ENCODE results near the gene COL23A1. TPM values are rescaled to one million over a fixed set of nuclear protein-coding genes. Genes with fewer than 3 reads are reported as not detected.

The COL23A1 gene
- total and polyA plus RNA-seq, 2 of the 13 experiments (the other 11 are each of a cell fraction or from before 2014, with no cell fraction given) = not detected

DNA sequence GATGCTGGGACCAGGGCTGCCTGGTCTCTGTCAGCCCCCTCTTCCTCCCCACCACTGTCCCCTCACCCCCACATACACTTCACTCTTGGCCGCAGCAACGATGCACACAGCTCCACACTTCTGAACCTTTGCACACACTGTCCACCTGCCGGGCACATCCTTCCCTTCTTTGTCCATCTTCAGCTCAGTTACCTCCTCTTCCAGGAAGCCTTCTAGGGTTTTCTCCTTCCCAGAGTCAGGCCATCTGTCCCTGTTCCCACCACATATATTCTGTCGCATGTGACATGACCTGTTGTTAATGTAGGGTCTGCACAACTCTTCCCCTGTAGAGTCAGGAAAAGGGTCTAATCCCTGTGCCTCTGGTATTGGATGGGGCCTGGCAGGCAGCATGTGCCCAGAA is 319.0 kb downstream of the COL23A1 start (continued):
- TF ChIP-seq, protein P1, sequence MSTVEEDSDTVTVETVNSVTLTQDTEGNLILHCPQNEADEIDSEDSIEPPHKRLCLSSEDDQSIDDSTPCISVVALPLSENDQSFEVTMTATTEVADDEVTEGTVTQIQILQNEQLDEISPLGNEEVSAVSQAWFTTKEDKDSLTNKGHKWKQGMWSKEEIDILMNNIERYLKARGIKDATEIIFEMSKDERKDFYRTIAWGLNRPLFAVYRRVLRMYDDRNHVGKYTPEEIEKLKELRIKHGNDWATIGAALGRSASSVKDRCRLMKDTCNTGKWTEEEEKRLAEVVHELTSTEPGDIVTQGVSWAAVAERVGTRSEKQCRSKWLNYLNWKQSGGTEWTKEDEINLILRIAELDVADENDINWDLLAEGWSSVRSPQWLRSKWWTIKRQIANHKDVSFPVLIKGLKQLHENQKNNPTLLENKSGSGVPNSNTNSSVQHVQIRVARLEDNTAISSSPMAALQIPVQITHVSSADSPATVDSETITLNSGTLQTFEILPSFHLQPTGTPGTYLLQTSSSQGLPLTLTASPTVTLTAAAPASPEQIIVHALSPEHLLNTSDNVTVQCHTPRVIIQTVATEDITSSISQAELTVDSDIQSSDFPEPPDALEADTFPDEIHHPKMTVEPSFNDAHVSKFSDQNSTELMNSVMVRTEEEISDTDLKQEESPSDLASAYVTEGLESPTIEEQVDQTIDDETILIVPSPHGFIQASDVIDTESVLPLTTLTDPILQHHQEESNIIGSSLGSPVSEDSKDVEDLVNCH (CRISPR knock-in tag; IDR thresholded peaks at IDR 0.05) = no peak

DNA sequence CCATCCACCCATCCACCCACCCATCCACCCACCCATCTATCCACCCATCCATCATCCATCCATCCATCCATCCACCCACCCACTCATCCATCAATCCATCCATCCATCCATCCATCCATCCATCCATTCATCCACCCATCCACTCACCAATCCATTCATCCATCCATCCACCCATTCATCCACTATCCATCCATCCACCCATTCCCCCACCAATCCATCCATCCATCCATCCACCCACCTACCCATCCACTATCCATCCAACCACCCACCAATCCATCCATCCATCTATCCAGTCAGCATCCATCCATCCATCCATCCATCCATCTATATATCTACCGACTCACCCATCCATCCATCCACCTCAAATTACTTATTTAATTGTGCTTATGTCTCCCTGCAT is 320.7 kb downstream of the COL23A1 start:
- in situ Hi-C loops (cut with HindIII; ENCODE audit: extremely low pct_ligation_motif_present, low pct_unique_long_range_greater_than_20kb) = no loop called here
- Histone ChIP-seq H3K4me2 (ENCODE audit: low read depth, low read length) (no peak overlapping the region), H3K27ac (ENCODE audit: extremely low read length, insufficient read depth, low read length) (no peak overlapping the region), H3K4me3 (replicated peaks in 1 of 3; ENCODE audit: insufficient read depth in 1 of 3, low read depth in 2 of 3, low read length in 3 of 3) (no peak overlapping the region), H3K27me3 (ENCODE audit: control insufficient read depth in 1 of 2, insufficient read depth in 2 of 2, low read length in 2 of 2) (peaks cover 5 to 35% of the 10 kb centered on the region in 2 experiments; a peak in 4 of 5 replicates), H3K9ac (ENCODE audit: insufficient read depth, low read depth, low read length) (no peak overlapping the region), H4K20me1 (ENCODE audit: insufficient read depth, low read length) (no peaks in the 10 kb centered on the region), H3K36me3 (replicated peaks in 1 of 2; ENCODE audit: control insufficient read depth in 1 of 2, insufficient read depth in 2 of 2, low read length in 2 of 2) (no peaks in the 10 kb centered on the region), H3K79me2 (ENCODE audit: insufficient read depth, low read length) (no peaks in the 10 kb centered on the region), H3K9me3 (ENCODE audit: low read length) (no peaks in the 10 kb centered on the region), H2AFZ (ENCODE audit: low read length) (no peak overlapping the region), H3K4me1 (ENCODE audit: insufficient read depth, low read length) (no peaks in the 10 kb centered on the region)
- 5% methylated on average over 1 of the region's 1 CpG for WGBS (ENCODE audit: low lambda C conversion rate)
- ChIA-PET POLR2A (no interaction called here), CTCF (ENCODE audit: low intra/inter-chr PET ratio, low total read pairs) (no interaction called here)
- ATAC-seq (no peak), DNase-seq (ENCODE audit: low spot score) (no peak), FAIRE-seq (no peak)
- intact Hi-C loops (cut with micrococcal nuclease; ENCODE audit: unreplicated experiment) = no loop called here
- BruUV-seq (replicated peaks) = no TSS peak
- TF ChIP-seq SOX13 (IDR thresholded peaks at IDR 0.05) (no peak), SOX13 (CRISPR knock-in tag; conservative IDR thresholded peaks at IDR 0.05 in 1 of 2, IDR thresholded peaks at IDR 0.05 in 1 of 2) (no peak), HNRNPUL1 (IDR thresholded peaks at IDR 0.05; ENCODE audit: low read depth, low read length) (no peak), GTF3A (CRISPR knock-in tag; conservative IDR thresholded peaks at IDR 0.05) (no peak), ERF (CRISPR knock-in tag; IDR thresholded peaks at IDR 0.05) (no peak), EED (CRISPR knock-in tag; IDR thresholded peaks at IDR 0.05) (no peak), ZSCAN9 (CRISPR knock-in tag; IDR thresholded peaks at IDR 0.05; ENCODE audit: borderline replicate concordance) (no peak)
- TF ChIP-seq, protein P2, sequence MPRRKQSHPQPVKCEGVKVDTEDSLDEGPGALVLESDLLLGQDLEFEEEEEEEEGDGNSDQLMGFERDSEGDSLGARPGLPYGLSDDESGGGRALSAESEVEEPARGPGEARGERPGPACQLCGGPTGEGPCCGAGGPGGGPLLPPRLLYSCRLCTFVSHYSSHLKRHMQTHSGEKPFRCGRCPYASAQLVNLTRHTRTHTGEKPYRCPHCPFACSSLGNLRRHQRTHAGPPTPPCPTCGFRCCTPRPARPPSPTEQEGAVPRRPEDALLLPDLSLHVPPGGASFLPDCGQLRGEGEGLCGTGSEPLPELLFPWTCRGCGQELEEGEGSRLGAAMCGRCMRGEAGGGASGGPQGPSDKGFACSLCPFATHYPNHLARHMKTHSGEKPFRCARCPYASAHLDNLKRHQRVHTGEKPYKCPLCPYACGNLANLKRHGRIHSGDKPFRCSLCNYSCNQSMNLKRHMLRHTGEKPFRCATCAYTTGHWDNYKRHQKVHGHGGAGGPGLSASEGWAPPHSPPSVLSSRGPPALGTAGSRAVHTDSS (CRISPR knock-in tag; conservative IDR thresholded peaks at IDR 0.05) = no peak
- TF ChIP-seq, protein P3, sequence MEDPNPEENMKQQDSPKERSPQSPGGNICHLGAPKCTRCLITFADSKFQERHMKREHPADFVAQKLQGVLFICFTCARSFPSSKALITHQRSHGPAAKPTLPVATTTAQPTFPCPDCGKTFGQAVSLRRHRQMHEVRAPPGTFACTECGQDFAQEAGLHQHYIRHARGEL (CRISPR knock-in tag; IDR thresholded peaks at IDR 0.05) = no peak
- TF ChIP-seq, protein P4, sequence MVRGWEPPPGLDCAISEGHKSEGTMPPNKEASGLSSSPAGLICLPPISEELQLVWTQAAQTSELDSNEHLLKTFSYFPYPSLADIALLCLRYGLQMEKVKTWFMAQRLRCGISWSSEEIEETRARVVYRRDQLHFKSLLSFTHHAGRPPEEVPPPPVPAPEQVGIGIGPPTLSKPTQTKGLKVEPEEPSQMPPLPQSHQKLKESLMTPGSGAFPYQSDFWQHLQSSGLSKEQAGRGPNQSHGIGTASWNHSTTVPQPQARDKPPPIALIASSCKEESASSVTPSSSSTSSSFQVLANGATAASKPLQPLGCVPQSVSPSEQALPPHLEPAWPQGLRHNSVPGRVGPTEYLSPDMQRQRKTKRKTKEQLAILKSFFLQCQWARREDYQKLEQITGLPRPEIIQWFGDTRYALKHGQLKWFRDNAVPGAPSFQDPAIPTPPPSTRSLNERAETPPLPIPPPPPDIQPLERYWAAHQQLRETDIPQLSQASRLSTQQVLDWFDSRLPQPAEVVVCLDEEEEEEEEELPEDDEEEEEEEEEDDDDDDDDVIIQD (CRISPR knock-in tag; IDR thresholded peaks at IDR 0.05; ENCODE audit: low read depth) = no peak
- TF ChIP-seq, protein P5, sequence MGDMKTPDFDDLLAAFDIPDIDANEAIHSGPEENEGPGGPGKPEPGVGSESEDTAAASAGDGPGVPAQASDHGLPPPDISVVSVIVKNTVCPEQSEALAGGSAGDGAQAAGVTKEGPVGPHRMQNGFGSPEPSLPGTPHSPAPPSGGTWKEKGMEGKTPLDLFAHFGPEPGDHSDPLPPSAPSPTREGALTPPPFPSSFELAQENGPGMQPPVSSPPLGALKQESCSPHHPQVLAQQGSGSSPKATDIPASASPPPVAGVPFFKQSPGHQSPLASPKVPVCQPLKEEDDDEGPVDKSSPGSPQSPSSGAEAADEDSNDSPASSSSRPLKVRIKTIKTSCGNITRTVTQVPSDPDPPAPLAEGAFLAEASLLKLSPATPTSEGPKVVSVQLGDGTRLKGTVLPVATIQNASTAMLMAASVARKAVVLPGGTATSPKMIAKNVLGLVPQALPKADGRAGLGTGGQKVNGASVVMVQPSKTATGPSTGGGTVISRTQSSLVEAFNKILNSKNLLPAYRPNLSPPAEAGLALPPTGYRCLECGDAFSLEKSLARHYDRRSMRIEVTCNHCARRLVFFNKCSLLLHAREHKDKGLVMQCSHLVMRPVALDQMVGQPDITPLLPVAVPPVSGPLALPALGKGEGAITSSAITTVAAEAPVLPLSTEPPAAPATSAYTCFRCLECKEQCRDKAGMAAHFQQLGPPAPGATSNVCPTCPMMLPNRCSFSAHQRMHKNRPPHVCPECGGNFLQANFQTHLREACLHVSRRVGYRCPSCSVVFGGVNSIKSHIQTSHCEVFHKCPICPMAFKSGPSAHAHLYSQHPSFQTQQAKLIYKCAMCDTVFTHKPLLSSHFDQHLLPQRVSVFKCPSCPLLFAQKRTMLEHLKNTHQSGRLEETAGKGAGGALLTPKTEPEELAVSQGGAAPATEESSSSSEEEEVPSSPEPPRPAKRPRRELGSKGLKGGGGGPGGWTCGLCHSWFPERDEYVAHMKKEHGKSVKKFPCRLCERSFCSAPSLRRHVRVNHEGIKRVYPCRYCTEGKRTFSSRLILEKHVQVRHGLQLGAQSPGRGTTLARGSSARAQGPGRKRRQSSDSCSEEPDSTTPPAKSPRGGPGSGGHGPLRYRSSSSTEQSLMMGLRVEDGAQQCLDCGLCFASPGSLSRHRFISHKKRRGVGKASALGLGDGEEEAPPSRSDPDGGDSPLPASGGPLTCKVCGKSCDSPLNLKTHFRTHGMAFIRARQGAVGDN (CRISPR knock-in tag; IDR thresholded peaks at IDR 0.05) = no peak
- TF ChIP-seq, protein P6, sequence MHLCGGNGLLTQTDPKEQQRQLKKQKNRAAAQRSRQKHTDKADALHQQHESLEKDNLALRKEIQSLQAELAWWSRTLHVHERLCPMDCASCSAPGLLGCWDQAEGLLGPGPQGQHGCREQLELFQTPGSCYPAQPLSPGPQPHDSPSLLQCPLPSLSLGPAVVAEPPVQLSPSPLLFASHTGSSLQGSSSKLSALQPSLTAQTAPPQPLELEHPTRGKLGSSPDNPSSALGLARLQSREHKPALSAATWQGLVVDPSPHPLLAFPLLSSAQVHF (CRISPR knock-in tag; IDR thresholded peaks at IDR 0.05) = no peak
